Stimulated activated CD4-positive, alpha-beta T cell treated with anti-CD3 and anti-CD28 coated beads, TNF-alpha, amount 100 ng/mL, for 4 hours (primary cell): ENCODE measurements around the gene PTPRD.

Experiments
- DNase-seq, 3 experiments: peaks; one replicate each; pipeline ENCODE4 v3.0.0-alpha.2; 2020; ENCODE audit warnings: low read depth in 3 of 3

PTPRD gene

DNA sequence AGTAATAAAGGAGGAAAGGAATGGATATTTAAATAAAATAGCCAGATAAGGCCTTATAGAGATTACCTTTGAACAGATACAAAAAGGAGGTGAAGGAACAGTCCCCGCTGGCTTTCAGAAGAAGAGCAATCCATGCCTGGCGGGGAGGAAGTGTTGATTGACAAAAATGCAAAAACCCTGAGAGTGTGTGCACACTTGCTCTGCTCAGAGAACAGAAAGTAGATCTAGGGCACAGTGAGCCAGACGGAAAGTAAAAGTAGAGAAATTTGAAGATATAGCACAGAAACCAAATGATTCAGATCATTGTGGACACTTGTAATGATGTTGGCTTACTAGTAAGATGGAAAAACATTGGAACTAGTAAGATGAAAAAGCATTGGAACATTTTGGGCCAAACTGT lies 720.6 kb downstream of the PTPRD start:
- DNase-seq, result no peak

DNA sequence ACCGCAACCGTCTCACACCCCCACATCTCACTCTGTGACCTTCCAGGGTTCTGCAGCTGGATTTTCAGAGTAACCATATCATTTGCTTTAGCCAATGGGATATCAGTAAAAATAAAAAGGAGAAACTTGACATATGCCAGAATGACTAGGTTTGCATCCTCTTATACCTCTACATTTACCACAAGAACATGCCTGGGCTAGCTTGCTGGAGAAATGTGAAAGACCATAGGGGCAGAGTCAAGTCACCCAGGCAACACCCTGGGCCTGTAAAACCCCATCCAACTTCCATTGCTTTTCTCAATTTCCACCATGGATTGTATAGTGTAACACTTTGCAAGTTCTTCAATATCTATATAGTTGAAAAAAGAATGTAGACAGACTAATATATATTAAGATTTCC lies 731.1 kb downstream of the PTPRD start:
- no peak for DNase-seq

DNA sequence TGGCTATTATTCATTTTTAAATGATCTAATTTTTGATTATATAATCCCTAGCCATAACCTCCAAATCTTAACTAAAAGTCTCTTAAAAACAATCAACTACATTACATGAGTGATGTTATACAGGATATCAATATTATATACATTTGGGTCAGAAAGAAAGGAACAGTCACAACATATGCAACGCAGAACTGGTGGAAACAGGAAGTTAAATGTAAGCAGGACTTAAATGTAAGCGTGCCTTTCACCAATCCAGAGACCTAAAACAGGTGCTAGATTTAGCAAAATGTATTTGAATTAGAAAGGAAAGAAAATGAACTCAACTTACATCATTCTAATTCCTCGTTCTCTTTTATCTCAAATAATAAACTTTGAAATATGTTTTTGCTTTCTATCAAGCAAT lies 738.5 kb downstream of the PTPRD start:
- no peak for DNase-seq

DNA sequence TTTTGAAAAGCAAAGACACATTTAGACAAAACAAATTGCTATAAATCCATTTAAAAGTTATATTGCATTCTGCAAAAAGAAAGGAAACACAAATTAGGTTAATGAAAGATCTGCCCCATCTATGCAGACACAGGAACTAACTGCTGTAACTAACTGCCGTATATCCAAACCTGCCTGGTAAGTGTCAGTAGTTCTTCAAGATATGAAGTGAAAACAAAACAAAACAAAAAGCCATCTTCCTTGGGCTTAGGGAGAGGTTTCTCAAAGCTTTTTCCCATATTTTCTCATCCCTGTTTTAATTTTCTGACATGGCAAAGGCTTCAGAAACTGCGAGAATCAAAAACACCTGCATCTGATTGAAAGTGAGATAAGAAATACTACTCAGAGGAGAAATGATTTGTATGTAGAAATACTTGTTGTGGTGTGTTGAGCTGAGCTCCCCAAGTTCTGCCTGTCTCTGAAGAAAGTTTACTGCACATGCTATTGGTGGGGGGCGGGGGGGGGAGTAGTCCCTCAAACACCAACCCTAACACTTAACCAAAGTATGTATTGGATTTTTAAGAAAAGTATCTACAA lies 750.5 kb downstream of the PTPRD start:
- DNase-seq, result no peak

DNA sequence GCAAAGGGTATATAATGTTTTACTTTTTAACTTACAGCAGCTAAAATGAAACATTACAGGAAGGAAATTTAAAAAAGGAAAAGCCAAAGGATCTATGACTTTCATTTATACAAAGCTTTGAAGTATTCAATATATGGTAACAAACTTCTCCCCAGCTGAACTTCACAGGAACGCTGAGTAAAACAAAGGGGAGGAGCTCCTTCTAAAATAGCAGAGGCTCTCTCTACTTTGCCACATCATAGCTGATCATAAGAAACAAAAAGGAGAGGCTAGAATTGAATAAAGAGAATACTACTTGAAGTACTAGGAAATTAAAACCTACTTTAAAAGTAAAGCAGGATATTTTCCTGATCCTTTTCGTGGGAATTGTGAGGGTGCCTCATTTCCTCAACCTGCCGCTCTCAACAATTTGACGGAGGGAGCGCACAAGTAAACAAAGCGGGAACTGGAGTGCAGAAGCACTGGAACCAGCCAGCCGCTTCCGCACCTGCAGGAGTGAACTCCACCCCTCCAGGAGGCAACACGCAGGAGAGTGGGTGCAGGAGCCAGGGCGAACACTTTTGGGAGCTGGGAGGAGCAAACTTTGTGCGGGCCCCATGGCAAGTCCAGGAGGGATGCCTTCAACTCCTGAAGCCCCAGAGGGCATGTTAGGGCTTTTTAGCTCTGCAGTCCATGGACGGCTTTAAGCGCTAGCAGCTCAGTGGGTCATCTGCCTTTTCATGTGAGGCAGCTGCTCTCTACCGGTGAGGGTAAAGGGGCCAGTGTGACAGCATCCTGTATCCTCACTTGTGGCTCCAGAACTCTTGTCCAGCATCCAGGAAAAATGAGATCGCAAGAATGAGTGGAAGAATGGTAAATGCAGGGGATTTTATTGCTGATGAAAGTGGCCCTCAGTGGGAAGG lies 757.4 kb downstream of the PTPRD start:
- no peak for DNase-seq

DNA sequence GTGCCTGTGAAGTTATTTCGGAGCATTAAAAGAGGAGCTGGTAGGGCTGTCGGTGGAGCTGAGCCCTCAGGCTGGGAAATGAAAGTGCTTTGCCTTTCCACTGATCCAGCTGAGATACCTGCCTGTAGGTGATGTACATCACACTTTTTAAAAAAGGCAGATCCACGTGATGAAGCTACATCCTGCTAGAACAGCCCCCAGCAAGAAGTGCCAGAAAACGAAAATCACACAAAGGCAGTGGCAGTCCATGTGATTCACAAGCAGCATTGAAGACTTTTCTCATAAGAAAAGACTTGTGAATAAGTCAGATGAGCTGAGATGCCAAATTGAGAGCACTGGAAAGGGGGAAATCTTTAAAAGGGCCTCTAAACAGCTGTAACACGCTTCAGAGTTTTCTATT lies 765.1 kb downstream of the PTPRD start:
- DNase-seq, result no peak

DNA sequence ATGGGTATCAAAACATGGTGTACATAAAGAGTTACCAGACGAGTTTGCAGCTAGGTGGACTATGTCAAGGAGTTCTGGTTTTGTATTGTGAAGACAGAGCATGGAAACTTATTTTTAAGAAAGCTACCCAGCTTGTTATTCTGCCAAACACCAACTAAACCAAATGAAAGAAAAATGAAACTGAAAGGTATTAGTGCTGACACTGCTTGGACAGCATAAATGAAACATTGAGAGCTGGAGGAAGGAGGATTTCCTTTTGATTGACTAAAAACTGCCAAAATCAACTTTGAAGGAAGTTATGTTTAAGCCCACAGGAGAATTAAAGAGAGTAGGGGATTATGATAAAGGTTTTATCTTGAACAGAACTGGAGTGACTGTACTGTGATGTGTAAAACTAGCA lies 766.2 kb downstream of the PTPRD start:
- no peak for DNase-seq

DNA sequence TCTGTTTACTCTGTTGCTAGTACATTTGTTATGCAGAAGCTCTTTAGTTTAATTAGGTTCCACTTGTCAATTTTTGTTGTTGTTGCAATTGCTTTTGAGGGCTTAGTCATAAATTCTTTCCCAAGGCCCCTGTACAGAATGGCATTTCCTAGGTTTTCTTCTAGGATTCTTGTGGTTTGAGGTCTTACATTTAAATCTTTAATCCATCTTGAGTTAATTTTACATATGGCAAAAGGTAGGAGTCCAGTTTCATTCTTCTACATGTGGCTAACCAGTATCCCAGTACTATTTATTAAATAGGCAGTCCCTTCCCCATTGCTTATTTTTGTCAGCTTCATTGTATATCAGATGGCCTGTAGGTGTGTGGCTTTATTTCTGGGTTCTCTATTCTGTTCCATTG lies 792.4 kb downstream of the PTPRD start:
- DNase-seq, result no peak

DNA sequence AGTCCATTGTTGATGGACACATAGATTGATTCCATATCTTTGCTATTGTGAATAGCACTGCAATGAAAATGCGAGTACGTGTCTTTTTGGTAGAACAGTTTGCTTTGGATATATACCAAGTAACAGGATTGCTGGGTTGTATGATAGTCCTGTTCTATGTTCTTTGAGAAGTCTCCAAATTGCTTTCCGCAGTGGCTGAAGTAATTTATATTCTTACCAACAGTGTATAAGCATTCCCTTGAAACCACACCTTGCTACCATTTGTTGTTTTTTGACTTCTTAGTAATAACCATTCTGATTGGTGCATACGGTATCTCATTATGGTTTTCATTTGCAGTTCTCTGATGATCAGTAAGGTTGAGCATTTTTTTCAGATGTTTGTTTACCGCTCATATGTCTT lies 792.9 kb downstream of the PTPRD start:
- DNase-seq, result no peak

DNA sequence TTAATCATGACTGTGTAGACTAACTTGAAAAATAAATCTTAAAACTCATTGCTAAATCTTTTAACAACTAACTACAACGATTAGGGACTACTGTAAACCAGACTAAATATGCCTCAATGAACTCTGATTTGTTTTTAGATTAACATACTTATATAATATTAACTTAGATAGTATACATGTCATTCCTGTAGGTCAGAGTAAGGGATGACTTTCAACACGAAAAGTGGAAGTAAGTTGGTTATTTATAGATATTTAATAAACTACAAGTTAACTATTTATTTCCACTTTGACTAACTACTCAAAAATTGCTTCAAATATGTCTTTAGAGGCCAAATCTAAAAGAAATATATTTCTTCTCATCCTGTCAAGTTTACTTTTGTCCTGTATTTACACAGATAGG lies 795.6 kb downstream of the PTPRD start:
- no peak for DNase-seq

DNA sequence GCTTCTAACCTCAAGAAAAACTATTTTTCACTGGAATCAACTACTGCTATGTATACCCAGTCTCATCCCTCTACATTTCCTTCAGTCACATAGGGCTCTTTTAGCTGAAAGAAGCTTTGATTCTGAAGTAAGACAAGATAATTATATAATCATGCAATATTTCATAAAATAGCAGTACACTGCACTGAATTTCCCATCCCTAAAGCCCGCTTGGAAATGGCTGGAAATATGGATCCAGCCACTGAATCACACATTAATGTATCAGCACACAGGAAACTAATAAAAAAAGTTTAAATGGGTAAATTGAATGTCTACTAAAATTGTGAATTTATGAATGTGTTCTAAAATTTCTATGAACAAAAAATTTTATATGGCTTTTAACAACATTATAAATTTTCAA lies 808.7 kb downstream of the PTPRD start:
- no peak for DNase-seq

DNA sequence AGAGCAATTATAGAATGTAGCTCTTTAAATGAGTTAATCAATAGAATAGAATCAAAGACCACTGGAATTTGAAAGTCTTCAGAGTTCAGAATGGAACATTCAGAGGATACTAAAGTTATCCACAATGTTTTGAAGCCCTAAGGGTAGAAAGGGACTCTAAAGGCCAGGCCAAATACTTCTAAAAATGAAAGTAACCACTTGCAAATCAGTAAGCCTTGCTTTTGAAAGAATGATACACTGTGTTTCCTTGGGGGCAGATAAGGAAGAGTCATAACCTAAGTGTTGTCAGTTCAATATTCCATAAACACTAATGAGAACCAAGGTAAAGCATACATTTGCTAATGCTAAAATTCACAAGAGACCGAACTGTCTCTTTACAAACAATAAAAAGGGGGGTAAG lies 813.5 kb downstream of the PTPRD start:
- no peak for DNase-seq

DNA sequence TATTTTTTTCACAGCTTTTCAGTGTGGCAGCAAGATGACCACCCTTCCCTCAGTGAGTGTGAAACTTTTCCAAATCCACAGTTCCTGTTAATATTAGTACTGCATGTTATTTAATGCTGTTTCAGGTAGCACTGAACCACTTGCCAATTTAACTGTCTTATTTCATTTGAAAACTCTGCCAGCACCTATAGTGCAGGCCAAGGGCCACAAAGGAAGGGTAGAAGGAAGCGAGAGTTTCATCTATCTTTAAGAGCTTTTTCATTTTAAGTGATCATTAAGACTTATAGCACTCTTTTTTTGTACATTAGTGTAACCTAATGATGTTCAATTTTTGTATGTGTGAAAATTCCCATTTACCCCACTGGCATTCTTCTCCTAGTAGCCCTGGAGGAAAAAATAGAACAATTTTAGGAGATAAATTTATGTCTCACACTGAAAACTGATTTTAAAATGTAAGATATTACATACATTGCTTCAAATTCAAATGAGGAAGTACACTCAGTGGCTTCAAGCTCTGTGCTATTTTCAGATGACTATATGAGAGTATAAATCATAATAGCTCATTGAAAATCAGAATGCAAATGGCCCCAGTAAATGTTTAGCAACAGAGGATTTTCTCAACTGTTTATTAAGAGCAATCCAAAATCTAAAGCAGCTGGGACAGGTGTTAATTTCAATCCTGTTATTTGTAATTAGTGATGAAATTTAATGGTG lies 820.5 kb downstream of the PTPRD start:
- no peak for DNase-seq

DNA sequence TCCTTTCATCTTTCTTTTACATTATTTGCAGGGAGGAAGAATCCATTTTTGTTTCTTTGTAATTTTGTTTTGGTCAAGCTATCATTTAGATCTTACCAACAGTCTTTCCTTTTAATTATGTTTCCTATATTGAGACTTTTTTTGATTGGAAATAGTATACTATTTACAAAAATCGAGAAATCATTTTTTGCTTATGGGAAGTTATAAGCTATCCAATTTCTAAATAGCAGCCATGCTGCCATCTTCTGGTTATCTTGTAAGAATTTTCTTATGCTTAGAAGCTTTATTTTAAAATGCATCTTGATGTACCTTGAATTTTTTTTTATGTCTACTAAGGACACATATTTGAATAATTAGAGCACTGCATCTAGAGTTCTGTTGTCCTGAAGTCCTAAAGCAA lies 821.2 kb downstream of the PTPRD start:
- no peak for DNase-seq

DNA sequence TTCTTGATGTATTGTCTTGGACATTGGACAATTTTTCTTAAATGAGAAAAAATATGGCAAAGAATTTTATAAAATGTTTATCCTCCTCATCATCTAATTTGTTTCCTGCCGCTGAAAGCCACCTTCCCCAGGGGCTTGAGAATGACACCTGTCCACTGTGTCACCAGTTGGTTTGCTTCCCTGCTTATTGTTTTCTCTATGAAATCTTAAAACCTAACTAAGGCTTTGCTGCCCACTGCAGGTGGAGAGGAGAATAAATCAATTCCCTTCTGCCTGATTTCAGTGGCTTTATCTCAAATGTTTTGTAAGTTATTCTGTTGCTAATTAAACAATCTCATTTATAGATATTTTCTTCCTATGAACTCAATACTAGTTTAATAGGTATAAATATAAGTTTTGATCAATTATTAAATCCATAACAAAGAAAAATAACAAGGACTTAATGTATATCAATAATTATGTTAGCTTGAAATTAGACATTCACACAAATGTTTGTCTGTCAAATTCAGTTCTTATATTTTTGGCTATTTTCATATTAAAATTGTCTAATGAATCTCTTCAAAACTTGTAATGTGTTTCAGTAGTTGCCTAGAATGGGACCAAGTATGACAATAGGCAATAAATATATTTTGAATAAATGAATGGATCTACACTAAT lies 822.5 kb downstream of the PTPRD start:
- DNase-seq, result no peak

DNA sequence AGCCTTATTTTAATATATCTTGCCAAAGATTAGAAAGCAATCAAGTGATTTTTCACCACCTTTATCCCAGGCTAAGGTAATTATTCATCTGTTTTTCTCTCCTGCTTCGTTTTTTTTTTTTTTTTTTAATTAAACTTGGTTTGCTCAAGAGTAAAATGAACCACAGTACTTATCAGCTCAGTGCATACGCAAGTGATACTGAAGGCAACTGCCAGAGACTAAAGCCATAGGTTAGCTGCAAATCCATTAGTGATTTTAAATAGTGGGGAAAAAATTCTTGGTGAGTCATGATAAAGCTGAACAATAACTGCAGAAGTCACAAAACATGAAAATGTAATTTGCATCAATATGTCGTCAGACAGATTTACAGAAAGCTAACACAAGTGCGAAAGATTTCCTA lies 829.1 kb downstream of the PTPRD start:
- DNase-seq, result no peak

DNA sequence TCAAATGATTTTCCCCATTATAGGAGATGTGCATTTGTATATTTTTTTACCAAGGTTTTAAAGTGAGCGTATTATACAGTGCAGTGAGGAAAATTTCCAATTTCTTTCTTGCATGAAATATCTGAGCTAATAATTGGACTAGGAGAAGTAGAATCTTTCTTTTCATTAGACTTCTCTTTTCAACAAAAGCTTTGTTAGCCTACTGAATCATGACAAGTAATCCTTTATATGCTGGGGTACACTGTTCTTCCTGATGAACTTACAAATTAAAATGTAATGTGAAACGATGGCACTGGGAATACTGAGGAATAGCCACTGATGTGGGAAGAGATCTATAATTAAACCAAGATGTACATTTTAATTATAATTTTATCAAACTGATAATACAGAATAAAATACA lies 829.6 kb downstream of the PTPRD start:
- DNase-seq, result no peak

DNA sequence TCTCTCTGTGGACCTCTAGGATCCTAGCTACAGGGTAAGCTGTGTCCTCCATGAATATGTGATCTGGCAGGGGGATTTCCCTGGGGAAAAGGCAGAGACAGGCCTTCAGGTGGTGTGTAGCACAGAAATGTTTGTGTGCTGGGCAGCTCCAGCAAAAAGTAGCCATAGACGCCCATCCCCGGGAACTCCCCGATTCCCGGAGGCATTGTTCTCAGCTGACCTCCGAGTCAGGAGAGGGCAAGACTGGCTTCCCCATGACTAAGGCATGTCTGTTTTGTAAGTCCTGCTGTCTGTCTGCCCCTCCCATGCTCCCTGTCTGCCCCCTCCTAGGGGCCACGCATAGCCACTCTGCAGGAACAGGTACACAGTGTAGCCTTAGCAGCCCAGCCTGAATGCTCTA lies 834.5 kb downstream of the PTPRD start:
- DNase-seq, result no peak

DNA sequence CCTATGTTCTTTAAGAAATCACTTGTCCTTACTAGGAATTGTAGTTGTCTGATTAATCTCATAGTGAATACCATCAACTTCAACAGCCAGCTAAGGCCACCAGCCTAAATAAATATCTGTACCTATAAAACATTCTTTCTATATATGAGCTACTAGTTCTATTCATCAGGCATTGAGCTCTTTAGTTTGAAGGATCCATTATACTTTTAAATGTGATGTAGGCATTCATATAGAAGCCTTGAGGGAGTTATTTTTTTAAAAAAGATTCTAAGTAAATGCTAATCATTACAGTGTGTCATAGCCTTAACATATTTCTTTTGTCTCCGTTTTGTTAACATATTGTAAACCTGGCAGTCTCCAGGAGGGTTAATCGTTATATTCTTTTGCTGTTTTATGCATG lies 838.3 kb downstream of the PTPRD start:
- no peak for DNase-seq

DNA sequence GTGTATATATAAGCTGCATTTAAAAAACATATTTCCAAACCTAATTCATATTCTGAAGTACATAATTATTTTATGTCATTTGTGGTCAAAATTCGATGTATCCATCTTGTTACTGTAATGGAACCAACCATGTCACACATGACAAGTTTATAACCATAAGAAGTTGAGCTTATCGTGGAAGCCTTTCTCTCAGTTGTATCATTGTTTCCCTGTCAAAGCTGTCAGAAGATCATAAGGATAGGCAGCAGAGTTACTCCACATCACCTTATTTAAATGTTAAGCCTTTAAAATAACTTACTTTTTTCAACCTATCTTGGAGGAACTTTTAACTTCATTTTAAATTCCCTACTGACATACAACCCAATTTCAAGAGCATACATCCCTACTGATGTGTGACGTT lies 841.5 kb downstream of the PTPRD start:
- no peak for DNase-seq

DNA sequence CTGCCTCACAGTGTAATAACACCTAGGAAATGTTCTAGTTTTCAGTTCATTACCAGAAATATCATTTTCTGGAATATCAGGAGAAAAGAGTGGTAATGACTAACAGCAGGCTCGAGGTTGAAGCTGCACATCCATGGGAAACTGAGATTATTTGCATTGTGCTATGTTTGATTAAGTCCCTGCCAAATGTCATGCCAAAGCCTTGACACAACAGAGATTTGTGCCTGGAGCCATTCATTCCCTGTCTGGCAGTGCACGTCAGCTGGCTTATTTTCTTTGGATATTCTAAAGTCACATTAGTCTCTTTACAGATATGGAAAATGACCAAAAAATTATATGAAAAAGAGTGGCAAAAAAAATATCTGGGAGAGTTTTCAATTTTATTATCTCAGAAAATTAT lies 848.0 kb downstream of the PTPRD start:
- DNase-seq, result no peak

DNA sequence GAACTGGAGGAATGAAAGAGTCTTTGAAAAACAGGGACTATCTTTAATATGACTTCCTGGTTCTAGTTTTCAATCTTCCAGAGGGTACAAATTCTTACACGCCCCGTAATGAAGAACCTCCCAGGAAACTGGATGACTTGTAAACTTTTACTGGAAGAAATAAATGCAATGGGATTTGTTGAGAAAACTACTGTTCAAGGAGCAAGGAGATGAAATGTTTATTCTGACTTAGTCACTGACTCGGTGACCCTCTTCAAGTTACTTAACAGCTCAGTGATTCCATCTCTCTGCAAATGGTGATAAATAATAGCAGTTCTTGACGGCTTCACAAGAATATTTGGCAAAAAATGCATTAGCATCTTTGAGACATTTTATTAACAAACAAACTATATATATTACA lies 858.6 kb downstream of the PTPRD start:
- DNase-seq, result no peak

DNA sequence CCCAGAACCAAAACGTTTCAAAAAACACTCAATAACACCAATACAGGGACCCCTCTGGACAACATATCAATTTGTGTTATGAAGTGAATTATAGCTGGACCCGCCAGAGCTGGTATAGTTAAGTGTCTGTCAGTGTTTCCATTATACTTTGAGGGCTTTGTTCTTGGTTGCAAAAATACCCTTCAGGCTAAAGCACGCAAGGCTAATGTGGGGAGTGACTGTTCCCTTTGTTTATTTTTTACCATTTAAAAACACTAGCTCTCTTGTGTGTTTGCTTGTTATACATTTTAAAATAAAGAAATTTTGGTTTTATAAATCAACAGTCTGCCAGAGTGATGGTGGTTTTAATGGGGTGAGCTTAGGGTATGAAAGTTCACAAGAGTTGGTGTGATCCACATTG lies 859.5 kb downstream of the PTPRD start:
- DNase-seq, result no peak
